ENCODE results near the gene PIMREG.

- TF ChIP-seq POLR2A (IDR thresholded peaks at IDR 0.05) = no peak
- TF ChIP-seq CTCF (IDR thresholded peaks at IDR 0.05) = no peak
These were observed 15.0 kb upstream of the PIMREG start for GRCh38 chr17:6429266-6429665.
